Panc1 (cell line): ENCODE data around the gene XIRP2.

Experiments
- CTCF ChIP-seq: fragments of 450-650 bp; IDR thresholded peaks from 2 replicates; pipeline ENCODE4 v1.5.1; 2017; ENCODE audit warnings: mild to moderate bottlenecking
- POLR2AphosphoS5 ChIP-seq: IDR thresholded peaks from 2 replicates; pipeline ENCODE4 v1.6.1; 2012; ENCODE audit warnings: mild to moderate bottlenecking, low read depth, low read length, moderate library complexity
- TCF7L2 ChIP-seq: IDR thresholded peaks from 2 replicates; pipeline ENCODE4 v1.6.1; 2011; ENCODE audit warnings: mild to moderate bottlenecking, low read depth, low read length, inconsistent platforms

- no peak for TF ChIP-seq CTCF
- TF ChIP-seq TCF7L2, result no peak
- no peak for TF ChIP-seq POLR2AphosphoS5
Measured at GRCh38 chr2:166888180-166888579, at the start of gene XIRP2.
